GM23248 (cell line): ENCODE results near the gene WWOX.

Source experiments
- EZH2 ChIP-seq: fragments of 200-600 bp; sonication (generic); IDR thresholded peaks from 2 replicates; pipeline ENCODE4 v1.6.1; 2018; ENCODE audit warnings: antibody characterized with exemption, mild to moderate bottlenecking; ENCODE audit not compliant: insufficient read depth, poor library complexity, severe bottlenecking
- EZH2phosphoT487 ChIP-seq: fragments of 200-600 bp; sonication (generic); IDR thresholded peaks from 2 replicates; pipeline ENCODE4 v1.6.1; 2018; ENCODE audit warnings: antibody characterized with exemption, moderate library complexity, mild to moderate bottlenecking, low read depth; ENCODE audit not compliant: insufficient read depth

DNA sequence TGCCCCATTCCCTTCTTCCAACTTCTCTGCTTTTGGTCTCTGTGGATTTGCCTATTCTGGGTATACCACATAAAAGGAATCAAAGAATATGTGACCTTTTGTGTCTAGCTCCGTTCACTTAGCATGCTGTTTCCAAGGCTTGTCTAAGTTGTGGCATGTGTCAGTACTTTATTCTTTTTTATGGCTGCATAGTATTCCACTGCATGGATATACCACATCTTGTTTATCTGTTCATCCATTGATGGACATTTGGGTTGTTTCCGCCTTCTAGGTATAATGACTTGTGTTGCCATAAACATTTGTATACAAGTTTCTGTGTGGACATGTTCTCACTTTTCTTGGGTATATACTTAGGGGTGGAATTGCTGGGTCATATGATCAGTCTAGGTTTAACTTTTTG lies 1068.4 kb downstream of the WWOX start:
- TF ChIP-seq EZH2phosphoT487: no peak
- TF ChIP-seq EZH2: no peak
